Activated gamma-delta T cell treated with anti-CD3 and anti-CD28 coated beads, Interleukin-2, amount 50 U/mL, for 16 hours (primary cell): ENCODE measurements around the gene NFIB.

Experiments
- DNase-seq: peaks from one replicate; pipeline ENCODE4 v3.0.0-alpha.2; 2020; ENCODE audit warnings: low read depth

NFIB gene

DNA sequence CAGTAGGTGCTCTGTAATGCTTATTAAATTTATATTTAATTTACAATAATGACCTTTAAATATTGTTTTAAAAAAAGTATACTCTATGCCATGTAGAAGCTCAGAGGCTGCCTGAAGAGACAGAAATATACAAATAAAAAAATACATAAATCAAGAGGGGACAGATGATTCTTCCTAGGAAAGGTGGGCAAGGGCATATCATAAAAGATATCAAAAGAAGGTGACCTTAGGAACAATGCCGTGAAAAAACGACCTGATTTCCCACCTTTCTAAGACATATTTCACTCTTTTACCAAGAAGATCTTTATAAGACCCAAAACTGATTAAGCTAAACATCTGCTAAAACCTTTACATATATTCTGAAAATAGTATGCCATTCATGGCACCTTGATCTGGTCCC is 128.9 kb downstream of the NFIB start:
- DNase-seq, result no peak

DNA sequence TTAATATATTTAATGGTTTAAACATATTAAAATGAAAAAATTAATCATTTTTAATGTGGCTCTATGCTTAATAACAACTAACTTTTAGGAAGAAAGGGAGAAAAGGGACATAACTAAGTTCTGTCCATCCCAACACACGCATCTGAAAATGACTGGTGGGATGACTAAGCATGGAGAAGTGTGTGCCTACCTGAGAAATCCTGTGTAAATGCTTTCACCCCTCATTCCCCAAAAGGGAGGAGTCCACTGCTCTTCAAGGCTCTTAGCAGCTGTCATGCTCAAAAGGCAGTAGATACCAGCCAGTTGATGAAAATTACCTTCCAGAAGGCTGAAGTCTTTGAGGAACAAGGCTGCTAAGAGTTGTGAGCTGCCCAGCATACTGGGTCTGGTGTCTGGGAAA is 130.9 kb downstream of the NFIB start:
- no peak for DNase-seq

DNA sequence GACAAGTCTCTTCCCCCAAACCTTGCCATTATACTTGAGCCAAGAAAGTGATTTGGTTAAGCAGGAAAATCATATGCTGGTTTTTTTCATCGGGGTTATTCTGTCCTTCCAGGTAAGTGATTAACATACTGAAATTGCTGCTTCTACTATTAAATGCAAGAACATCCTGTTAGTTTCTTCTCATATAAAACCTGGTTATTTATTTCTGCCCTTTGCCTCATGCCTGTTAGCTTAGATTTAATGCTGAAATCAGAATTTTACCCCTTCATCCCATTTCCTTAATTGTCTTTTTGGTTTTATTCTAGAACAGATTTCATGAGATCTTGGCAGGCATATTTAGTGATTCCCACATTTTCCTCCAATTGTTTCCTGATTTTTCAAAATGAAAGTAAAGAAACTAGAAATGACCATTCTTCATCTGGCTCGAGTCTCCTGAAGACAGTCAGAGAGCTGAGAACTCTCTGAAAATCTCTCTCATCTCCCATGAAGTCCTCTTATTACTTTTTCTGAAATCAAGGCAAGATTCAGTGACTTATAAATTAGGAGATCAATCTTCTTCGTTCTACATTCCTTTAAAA is 132.9 kb downstream of the NFIB start:
- DNase-seq, result no peak

DNA sequence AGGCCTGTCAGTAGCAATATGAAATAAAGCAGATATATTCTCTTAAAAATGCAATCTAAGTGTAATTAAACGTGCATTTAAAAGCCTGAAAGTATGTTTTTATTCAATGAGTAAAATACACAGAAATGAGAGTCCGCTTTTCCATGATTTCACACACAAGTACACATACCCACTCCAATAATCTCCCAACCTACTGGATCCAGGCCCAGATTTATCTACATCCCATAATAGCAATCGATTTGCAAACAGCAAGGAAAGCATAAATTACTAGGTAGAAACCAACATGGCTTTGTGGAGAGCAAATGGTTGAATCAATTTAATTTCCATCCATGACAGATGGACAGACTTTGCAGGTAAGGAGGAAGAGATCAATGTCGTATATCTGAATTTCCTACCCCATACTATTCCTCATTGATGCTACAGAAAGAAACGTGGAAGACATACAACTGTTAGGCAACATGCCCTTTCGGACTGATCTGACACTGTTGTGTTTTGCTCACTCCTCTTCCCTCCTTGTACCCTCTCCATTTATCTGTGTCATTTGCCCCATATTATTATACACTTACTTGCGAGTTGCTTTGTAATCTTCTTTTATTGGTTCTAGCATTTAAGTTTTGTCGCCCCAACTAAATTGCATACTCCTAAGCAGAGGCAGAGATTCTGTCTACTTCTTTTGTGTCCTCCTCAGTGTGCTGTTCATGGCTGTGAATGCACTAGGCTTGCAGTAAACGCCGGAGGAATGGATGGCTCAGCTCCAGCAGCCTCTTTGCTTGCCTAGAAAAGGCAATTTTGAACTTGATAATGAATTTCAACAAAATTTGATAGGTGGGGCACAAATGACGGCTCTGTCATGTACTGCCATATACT is 133.6 kb downstream of the NFIB start:
- no peak for DNase-seq

DNA sequence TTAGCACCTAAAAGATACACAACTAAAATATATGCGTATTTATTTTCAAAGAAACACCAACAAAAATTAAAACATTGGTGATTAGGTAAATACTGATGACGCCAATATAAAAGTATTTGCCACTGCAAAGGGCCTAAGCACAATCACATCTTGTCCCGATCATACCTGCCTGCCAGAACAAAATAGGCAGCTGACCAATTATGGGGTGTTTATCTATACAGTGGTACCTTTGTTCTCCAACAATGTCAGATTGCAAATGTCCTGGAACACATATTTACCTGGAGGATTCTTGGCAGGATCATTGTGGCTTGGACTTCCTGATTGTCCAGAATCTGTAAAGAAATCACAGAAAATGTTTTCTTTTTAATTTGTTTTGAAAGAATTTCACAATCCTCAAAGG is 134.5 kb downstream of the NFIB start:
- DNase-seq, result no peak

DNA sequence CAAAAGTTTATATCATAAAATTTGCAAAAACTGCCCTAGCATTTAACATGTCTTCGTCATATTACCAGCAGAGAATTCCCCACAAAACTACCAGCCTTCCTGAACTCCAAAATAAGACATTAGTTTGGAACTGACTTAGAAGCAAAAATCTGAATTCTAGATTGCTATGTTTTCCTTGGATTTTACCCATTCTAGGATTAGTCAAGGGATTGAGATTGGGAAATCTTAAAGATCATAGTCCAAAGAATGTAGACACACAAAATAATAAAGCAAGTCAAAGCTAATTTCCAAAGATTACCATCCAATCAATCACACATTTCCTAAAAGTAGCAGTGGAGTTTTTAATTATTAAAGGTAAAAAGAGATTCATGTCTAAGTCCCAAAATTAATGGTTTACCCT is 138.2 kb downstream of the NFIB start:
- DNase-seq, result no peak

DNA sequence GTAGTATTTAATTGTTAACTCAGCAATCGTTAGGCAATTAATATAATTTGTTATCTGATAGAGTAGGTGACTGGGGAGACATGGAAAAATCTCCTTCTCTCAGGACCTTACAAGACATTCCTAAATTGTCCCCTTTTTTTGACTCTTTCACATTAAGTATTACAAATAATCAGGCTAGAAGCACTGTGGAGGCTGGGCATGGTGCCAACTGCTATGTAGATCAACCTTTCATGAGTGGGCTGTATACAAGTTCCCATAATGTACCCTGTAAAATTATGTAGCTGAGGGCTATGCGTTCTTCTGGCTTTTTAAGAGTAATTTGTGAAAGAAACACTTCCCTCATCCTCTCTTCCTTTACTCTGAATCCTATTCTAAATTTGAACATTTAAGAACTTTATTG is 140.2 kb downstream of the NFIB start:
- no peak for DNase-seq

DNA sequence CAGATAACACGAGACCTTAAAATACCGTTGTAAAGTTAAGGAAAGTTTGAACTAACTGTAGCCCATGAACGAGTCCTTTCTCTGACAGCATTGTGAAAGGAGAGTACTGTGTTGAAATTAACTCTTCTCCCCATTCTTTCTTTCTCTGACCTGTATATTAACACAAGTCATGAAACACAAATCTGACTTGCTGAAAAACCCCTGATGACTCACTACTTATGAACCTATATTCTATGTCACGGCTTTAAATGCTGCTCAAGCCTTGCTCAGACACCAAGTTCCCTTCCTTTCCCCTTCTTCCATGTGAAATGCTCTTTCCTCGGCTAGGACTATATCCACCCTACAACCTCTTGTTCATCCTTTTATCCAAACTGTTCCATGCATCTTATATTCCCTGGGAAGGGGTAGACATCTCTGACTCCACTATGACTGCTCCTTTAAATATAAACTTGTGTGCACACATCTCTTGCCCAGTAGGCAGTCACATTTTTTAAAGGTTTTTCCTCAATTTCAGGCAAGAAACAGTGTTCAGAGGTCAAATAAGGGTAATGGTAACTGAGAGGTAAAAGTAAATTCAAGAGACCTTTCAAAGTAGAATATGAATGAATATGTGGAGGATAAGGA is 142.9 kb downstream of the NFIB start:
- no peak for DNase-seq

DNA sequence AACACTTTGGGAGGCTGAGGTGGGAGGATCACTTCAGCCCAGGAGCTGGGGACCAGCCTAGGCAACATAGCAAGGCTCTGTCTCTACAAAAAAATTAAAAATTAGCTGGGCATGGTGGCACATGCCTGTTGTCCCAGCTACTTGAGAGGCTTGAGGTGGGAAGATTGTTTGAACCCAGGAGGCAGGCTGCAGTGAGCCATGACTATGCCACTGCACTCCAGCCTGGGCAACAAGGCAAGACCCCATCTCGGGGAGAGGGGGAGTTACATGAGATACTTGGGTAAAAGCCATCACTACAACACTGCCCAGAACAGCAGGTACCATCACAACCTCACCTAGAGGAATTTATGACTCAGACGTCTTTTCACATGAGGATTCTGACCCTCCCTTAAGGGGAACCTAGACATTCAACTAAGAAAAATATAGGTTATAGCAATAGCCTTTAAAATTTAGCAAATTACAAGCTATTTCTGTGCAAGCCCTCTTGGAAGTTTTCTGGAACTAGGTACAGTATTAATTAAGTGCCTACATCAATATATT is 143.5 kb downstream of the NFIB start:
- no peak for DNase-seq

DNA sequence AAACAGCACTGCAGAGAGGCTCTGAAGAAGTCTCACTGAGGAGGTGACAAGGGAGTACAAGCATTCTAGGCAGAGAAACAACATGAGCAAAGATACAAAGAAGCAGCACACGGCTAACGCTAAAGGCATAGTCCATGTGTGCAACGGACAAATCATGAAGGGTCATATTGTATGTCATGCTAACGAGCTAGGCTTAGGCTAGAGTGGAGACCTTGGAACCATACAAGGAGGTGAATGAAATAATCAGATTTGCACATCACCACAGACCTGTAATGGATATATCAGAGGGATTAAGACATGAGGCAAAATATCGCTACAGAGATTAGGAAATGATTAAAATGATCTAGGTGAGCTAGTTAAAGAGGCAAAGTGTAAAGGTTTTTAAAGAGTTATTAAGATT is 145.6 kb downstream of the NFIB start:
- no peak for DNase-seq

DNA sequence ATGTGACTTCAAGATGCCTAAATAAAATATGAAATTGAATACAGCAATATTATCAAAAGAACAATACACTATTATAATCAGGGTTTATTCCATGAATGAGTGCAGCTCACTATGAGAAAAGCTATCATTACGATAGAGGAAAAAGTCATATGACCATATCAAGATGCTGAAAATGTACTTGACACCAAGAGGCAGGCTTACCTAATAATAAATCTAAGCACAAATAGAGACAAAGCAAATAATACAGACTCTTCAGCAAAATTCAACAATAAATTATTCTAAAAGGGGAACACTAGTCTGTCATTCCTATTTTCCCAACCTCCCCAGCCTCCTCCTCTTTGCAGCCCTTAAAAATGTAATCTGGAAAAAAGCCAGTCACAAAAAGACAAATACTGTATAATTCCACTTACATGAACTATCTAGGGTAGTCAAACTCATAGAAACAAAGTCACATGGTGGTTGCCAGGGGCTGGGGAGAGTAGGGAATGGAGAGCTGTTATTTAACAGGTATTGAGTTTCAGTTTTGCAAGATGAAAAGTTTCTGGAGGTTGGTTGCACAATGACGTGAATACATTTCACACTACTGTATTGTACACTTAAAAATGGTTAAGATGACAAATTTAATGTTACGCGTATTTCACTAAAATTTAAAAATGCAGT is 148.4 kb downstream of the NFIB start:
- DNase-seq, result no peak

DNA sequence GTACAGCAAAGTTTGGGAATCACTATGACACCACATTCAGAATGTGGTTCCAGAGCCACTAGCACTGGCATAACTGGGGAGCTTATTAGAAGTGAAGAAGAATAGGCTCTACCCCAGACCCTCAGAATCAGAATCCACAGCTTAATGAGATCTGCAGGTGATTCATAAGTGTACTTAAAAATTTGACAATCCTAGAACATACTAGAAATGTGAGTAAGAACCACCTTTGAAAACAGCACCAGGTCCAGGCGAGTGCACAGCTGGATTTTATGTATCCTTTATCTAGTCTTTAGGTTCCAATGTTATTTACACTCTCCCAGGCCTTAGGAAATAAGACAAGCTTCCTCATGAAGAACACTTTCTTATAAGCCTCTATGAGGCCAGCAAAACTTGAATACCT is 149.0 kb downstream of the NFIB start:
- DNase-seq, result no peak

DNA sequence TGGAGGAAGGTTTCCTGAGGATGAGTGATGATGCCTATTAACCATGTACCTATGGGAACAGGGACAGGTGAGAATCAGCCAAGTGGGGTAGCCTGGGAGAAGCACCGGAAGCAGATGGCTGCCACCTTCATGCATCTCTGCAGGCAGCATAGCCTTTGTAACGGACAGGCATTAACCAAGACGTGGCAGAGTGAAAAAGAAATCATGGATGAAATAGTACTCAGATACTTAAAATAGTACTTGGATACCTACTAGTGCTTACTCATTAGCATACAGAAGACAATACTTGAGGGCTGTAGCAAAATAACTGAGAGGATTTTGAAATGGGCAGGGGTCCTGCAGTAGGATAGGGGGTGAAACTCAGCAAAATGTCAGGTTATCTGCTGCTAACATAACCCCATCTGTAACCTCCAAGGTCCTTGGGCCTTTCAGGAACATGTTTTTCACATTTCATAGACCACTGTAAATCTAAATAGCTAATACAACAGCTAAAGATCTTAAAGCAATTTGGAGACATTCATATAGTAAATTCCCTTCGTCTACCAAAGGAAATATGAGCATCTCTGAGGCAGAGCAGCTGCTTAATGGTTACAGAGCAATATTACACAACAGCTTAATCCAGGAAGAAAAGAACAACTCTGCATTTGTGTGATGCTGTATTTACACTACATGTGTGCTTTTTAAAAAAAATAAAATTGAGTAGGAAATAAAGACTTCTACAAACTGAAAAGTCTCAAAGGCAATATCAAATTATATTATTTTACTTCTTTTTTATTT is 154.3 kb downstream of the NFIB start:
- no peak for DNase-seq

DNA sequence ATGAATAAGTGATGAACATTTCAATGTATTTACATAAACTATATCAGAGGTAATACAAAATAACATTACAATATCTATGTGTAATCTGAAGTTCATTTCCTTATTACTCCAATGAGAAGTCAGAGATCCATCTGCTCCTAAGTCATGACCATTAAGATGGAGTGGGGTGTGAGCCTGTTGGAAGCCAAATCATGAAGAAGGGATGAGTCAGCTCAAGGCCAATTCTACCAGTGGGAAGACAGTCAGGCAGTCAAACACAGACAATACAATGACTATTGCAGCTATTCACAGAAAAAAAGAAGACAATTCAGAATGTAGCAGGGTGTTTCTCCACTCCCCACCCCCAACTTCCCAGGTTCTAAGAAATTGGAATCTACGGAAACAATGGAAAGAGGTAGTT is 155.0 kb downstream of the NFIB start:
- no peak for DNase-seq

DNA sequence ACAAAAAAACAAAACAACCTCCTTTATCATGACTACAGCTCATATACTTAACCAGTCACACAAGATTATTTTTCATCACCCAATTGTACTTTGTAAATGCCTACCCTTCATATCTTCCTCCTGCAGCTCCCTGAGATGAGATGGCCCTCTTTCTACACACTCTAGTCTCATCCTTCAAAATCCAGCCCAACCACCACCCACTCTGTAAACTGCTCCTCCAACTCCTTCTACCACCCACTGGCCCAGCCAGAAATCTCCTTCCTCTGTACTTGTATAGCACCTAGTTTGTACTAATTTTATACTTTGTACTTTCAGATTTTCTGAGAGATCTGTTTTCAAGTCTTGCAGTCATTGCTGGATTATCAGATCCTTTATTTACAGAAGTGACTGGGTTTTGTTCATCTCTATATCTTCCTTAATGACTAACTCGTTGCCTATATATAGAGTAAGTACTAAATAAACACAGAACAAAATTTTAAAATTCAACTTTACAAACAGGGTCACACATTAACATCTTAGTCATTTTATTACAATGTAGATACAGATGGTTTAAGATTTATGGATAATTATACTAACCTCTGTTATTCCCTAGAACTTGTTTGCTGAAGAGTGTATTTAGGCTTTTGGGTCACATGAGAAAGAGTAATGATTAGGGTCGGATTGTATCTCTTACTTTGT is 155.7 kb downstream of the NFIB start:
- DNase-seq, result no peak

DNA sequence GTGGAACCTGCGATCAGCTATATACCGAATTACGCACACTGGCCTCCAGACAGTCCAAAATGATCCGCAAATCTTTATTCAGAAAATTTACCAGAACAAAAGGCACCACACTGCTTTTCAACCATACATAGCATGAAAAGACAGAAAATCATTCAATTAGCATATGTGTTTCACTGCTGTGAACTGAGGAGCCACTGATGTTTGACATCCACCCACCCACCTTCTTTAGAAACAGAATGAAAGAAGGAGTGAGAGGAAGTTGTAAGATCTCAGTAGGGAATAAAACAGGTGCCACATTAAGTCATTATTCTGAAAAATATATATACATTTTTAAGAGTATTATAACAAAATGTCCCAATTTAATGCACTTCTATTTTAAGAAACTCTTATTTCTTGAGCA is 156.8 kb downstream of the NFIB start:
- DNase-seq, result no peak

DNA sequence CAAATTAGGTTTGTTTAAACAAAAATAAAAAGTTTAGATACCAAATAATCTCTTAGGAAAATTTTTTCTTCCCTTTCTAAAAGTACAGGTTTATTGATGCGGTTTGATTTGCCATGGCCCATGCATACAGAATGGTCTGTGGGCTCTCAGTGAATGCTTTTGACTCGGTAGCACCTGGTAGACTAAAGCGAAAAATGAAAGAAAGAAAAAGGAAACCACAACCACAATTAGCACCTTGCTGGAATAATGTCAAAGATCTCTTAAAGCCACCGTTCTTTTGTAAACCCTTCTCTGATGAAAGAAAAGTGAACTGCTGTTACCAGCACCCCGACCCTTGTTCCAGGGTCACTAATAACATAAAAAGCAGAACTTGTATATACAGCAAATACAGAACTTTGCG is 157.9 kb downstream of the NFIB start:
- no peak for DNase-seq

DNA sequence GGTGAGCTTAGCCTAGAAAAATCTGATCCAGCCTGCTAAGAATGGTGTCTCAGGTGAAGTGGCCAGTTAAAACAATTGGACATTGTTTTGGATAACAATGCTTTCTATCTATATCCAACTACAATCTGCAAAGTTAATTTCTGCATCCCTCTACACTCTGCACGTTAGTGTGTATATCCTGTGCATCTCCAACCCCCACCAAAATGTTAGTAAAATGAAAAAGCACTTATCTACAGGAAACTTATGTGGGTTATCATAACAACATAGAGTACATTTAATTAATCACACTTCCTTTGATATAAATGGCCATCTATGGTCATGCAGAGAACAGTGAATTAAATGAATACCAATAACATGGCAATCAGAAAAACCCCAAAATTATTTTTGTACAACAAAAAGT is 158.7 kb downstream of the NFIB start:
- no peak for DNase-seq

DNA sequence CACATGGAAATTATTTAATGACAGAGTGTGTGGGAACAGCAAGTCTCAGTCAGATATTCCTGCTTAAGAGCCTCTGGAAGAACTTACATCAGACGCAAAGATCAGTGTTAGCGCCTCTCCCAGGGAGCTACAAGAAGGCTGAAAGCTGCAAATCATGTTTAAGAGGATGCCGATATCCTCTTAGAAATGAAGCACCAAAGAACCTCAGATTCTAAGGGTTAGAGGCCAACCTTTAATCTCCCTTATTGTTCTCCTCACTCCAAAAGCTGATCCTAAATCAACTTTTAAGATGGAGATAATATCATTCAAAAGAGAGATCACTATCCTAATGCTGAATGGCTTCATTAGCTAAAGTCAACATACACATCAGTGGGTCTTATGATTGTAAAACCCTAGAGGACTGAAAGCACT is 160.6 kb downstream of the NFIB start:
- DNase-seq, result no peak

DNA sequence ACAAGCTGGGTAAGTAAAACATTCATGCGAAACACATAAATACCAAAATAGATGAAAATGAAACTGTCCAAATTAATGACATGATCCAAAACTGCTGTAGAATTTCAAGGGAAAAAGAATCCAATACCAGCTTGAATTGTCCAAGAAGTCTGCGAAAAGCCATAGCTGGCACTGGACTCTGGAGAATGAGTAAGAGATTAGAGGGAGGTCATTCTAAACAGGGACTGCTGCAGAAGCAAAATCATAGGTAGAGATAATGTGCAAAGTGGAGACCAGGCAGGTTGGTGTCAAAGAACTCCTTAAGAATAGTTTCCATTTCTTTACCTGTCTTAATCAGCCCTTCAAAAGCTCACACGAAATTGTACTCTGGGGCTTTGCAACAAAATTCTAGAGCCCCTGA is 162.5 kb downstream of the NFIB start:
- DNase-seq, result no peak

DNA sequence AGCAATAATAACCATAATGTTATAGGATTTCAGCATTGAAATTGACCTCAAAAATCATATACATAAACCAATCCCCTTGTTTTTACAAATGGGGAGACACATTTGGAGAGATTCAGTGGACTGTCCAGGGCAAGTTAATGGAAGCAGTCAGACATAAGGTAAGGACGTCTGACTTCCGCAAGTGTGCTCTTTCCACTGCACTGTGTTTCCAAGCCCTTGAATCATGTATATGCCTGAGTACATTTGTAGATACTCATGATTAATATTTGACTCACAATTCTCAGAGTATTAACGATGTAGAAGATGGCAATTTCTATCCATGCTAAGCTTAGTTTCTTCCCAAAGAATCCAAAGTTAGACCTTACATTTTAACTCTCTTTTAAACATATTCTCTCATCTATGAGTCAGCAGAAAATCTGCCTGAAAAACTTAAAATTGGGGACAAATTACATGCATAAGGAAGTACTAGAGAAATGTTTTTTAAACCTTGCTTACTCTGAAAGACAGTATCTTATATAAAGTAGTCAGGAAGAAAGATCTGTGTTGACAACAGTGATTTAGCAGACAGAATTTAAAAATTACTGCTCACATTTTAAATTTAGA is 165.3 kb downstream of the NFIB start:
- no peak for DNase-seq
